HEK293 (cell line): ENCODE results near the gene DAG1.

Experiments
- CTCF ChIA-PET: fragments of 350-600 bp; formaldehyde crosslinking; extraction: SDS; loops from one replicate; lab custom pipeline; 2021; ENCODE audit warnings: antibody characterized with exemption; lab: Yijun Ruan, JAX
- POLR2A ChIA-PET: fragments of 300-600 bp; formaldehyde crosslinking; extraction: SDS; loops from one replicate; lab custom pipeline; 2020; ENCODE audit warnings: antibody characterized with exemption, inconsistent platforms; lab: Yijun Ruan, JAX
- H3K27ac ChIP-seq: fragments of 200-500 bp; sonication (Bioruptor generic); 2 replicates; pipeline ENCODE4 v1.5.1; 2014; ENCODE audit warnings: low read depth, low read length, control low read depth, inconsistent platforms; ENCODE audit errors: extremely low read depth
- H3K36me3 ChIP-seq, 2 experiments: fragments of 200-500 bp in 1 of 2; sonication (Bioruptor generic) in 1 of 2; 1 replicate in 1 of 2; 2 replicates in 1 of 2; pipeline ENCODE4 v1.5.1; 2014 to 2017; ENCODE audit warnings: inconsistent platforms in 2 of 2, low read length in 2 of 2; ENCODE audit not compliant: control insufficient read depth in 2 of 2, insufficient read depth in 1 of 2
- H3K4me1 ChIP-seq: fragments of 200-500 bp; sonication (Bioruptor generic); 2 replicates; pipeline ENCODE4 v1.5.1; 2014; ENCODE audit warnings: mild to moderate bottlenecking, low read length, inconsistent platforms; ENCODE audit not compliant: control insufficient read depth, insufficient read depth
- H3K4me3 ChIP-seq: 2 replicates; pipeline ENCODE4 v1.5.1; 2011; ENCODE audit warnings: low read depth, mild to moderate bottlenecking, control low read depth, low read length, moderate library complexity
- H3K9me3 ChIP-seq: fragments of 200-500 bp; sonication (Bioruptor generic); 2 replicates; pipeline ENCODE4 v1.5.1; 2014; ENCODE audit warnings: low read depth, low read length, inconsistent platforms; ENCODE audit not compliant: control insufficient read depth, insufficient read depth
- EGR2 ChIP-seq: fragments of 450-650 bp; formaldehyde crosslinking; IDR thresholded peaks from 2 replicates; pipeline ENCODE4 v1.5.1; 2016; ENCODE audit warnings: low read depth, missing biosample characterization, missing genetic modification characterization
- KLF10 ChIP-seq: fragments of 450-650 bp; IDR thresholded peaks from 2 replicates; pipeline ENCODE4 v1.5.1; 2018; ENCODE audit warnings: missing biosample characterization, mild to moderate bottlenecking, missing genetic modification characterization
- PRDM1 ChIP-seq: fragments of 450-650 bp; formaldehyde crosslinking; IDR thresholded peaks from 2 replicates; pipeline ENCODE4; 2016; ENCODE audit warnings: missing biosample characterization, missing genetic modification characterization
- SCRT1 ChIP-seq: fragments of 450-650 bp; formaldehyde crosslinking; IDR thresholded peaks from 2 replicates; pipeline ENCODE4 v1.5.1; 2016; ENCODE audit warnings: missing biosample characterization, missing genetic modification characterization, borderline replicate concordance
- SCRT2 ChIP-seq: fragments of 450-650 bp; formaldehyde crosslinking; IDR thresholded peaks from 2 replicates; pipeline ENCODE4 v1.5.1; 2016; ENCODE audit warnings: missing biosample characterization, missing genetic modification characterization
- SP7 ChIP-seq: fragments of 450-650 bp; formaldehyde crosslinking; IDR thresholded peaks from 2 replicates; pipeline ENCODE4 v1.5.1; 2016; ENCODE audit warnings: missing biosample characterization, missing genetic modification characterization
- TRIM28 ChIP-seq: IDR thresholded peaks from 2 replicates; pipeline ENCODE4 v1.6.1; 2011; ENCODE audit warnings: low read length, control low read depth, borderline replicate concordance
- ZBTB7A ChIP-seq: fragments of 450-650 bp; formaldehyde crosslinking; IDR thresholded peaks from 2 replicates; pipeline ENCODE4 v1.5.1; 2016; ENCODE audit warnings: low read depth, missing biosample characterization, missing genetic modification characterization
- ZFHX2 ChIP-seq: fragments of 450-650 bp; formaldehyde crosslinking; conservative IDR thresholded peaks from 2 replicates; pipeline ENCODE4 v1.5.1; 2016; ENCODE audit warnings: missing biosample characterization, missing genetic modification characterization
- ZIC2 ChIP-seq: fragments of 450-650 bp; formaldehyde crosslinking; IDR thresholded peaks from 2 replicates; pipeline ENCODE4 v1.5.1; 2016; ENCODE audit warnings: missing biosample characterization, missing genetic modification characterization
- ZNF114 ChIP-seq: fragments of 450-650 bp; formaldehyde crosslinking; IDR thresholded peaks from 2 replicates; pipeline ENCODE4 v1.5.0; 2017; ENCODE audit warnings: missing biosample characterization, missing genetic modification characterization
- ZNF19 ChIP-seq: fragments of 450-650 bp; formaldehyde crosslinking; IDR thresholded peaks from 2 replicates; pipeline ENCODE4; 2016; ENCODE audit warnings: missing biosample characterization, missing genetic modification characterization, low read depth
- ZNF23 ChIP-seq: fragments of 450-650 bp; formaldehyde crosslinking; IDR thresholded peaks from 2 replicates; pipeline ENCODE4 v1.5.1; 2016; ENCODE audit warnings: missing biosample characterization, missing genetic modification characterization, borderline replicate concordance
- ZNF362 ChIP-seq: fragments of 450-650 bp; formaldehyde crosslinking; IDR thresholded peaks from 2 replicates; pipeline ENCODE4 v1.5.1; 2016; ENCODE audit warnings: missing biosample characterization, missing genetic modification characterization
- ZNF398 ChIP-seq: fragments of 450-650 bp; formaldehyde crosslinking; IDR thresholded peaks from 2 replicates; pipeline ENCODE4 v1.5.1; 2017; ENCODE audit warnings: missing biosample characterization, missing genetic modification characterization
- ZNF449 ChIP-seq: fragments of 450-650 bp; formaldehyde crosslinking; IDR thresholded peaks from 2 replicates; pipeline ENCODE4 v1.5.1; 2017; ENCODE audit warnings: missing biosample characterization, mild to moderate bottlenecking, missing genetic modification characterization, moderate library complexity
- ZNF529 ChIP-seq: fragments of 450-650 bp; formaldehyde crosslinking; IDR thresholded peaks from 2 replicates; pipeline ENCODE4 v1.5.1; 2017; ENCODE audit warnings: missing genetic modification characterization, missing biosample characterization; ENCODE audit not compliant: insufficient replicate concordance
- ZNF555 ChIP-seq: fragments of 450-650 bp; formaldehyde crosslinking; conservative IDR thresholded peaks from 2 replicates; pipeline ENCODE4 v1.5.1; 2017; ENCODE audit warnings: missing biosample characterization, mild to moderate bottlenecking, missing genetic modification characterization, inconsistent platforms
- ZNF561 ChIP-seq: fragments of 450-650 bp; IDR thresholded peaks from 2 replicates; pipeline ENCODE4 v1.5.1; 2018; ENCODE audit warnings: missing biosample characterization, missing genetic modification characterization, borderline replicate concordance
- ZNF571 ChIP-seq: fragments of 450-650 bp; formaldehyde crosslinking; IDR thresholded peaks from 2 replicates; pipeline ENCODE4 v1.5.0; 2017; ENCODE audit warnings: missing biosample characterization, missing genetic modification characterization
- ZNF596 ChIP-seq: fragments of 450-650 bp; IDR thresholded peaks from 2 replicates; pipeline ENCODE4 v1.5.0; 2018; ENCODE audit warnings: missing biosample characterization, mild to moderate bottlenecking, missing genetic modification characterization, moderate library complexity
- ZNF621 ChIP-seq: fragments of 450-650 bp; formaldehyde crosslinking; IDR thresholded peaks from 2 replicates; pipeline ENCODE4 v1.5.1; 2017; ENCODE audit warnings: missing biosample characterization, missing genetic modification characterization
- ZNF654 ChIP-seq: fragments of 450-650 bp; formaldehyde crosslinking; IDR thresholded peaks from 2 replicates; pipeline ENCODE4 v1.5.1; 2016; ENCODE audit warnings: low read depth, missing biosample characterization, missing genetic modification characterization
- ZNF660 ChIP-seq: fragments of 450-650 bp; IDR thresholded peaks from 2 replicates; pipeline ENCODE4 v1.5.1; 2018; ENCODE audit warnings: missing biosample characterization, mild to moderate bottlenecking, missing genetic modification characterization
- ZNF664 ChIP-seq: fragments of 450-650 bp; formaldehyde crosslinking; IDR thresholded peaks from 2 replicates; pipeline ENCODE4 v1.5.1; 2016; ENCODE audit warnings: missing biosample characterization, missing genetic modification characterization
- ZNF791 ChIP-seq: fragments of 450-650 bp; formaldehyde crosslinking; IDR thresholded peaks from 2 replicates; pipeline ENCODE4 v1.5.1; 2016; ENCODE audit warnings: missing biosample characterization, missing genetic modification characterization
- ZNF792 ChIP-seq: fragments of 450-650 bp; formaldehyde crosslinking; IDR thresholded peaks from 2 replicates; pipeline ENCODE4 v1.5.1; 2016; ENCODE audit warnings: missing biosample characterization, missing genetic modification characterization
- ZNF843 ChIP-seq: fragments of 450-650 bp; formaldehyde crosslinking; IDR thresholded peaks from 2 replicates; pipeline ENCODE4 v1.5.1; 2016; ENCODE audit warnings: missing biosample characterization, missing genetic modification characterization

Gene DAG1

GRCh38 chr3:49461443-49462171 lies 8.5 kb upstream of the DAG1 start:
- no peak overlapping the region for H3K4me3 ChIP-seq
- CTCF ChIA-PET, result interaction anchor here (0.6 to 1.1 kb wide), 2 partner anchors 10 to 210 kb away, joined by 3 read pairs; no protein-coding TSS in a partner anchor
- H3K36me3 ChIP-seq, result no peaks in the 10 kb centered on the region
- H3K4me1 ChIP-seq, result no peaks in the 10 kb centered on the region
- POLR2A ChIA-PET, result interaction anchor here (2.1 kb wide), 1 partner anchor 8 kb away, joined by 6 read pairs; the partner anchor contains the start of gene DAG1
- no peaks in the 10 kb centered on the region for H3K9me3 ChIP-seq
- H3K27ac ChIP-seq, result no peak overlapping the region
- peak; percentile 93 for TF ChIP-seq SCRT2 (tag by site-specific recombination)
- no peak for TF ChIP-seq ZNF596 (tag by site-specific recombination)
- no peak for TF ChIP-seq ZNF555 (tag by site-specific recombination)
- peak; percentile 87; the same call in 1 of the 2 replicates for TF ChIP-seq ZNF449 (tag by site-specific recombination)
- peak; percentile 79; the same call in 1 of the 2 replicates for TF ChIP-seq SCRT1 (tag by site-specific recombination)
- TF ChIP-seq ZNF654 (tag by site-specific recombination), result no peak
- no peak for TF ChIP-seq KLF10
- TF ChIP-seq ZNF843, result no peak
- no peak for TF ChIP-seq ZNF664 (tag by site-specific recombination)
- no peak for TF ChIP-seq ZNF571
- no peak for TF ChIP-seq ZNF114 (tag by site-specific recombination)
- peak; percentile 25; the same call in 1 of the 2 replicates for TF ChIP-seq ZNF398 (tag by site-specific recombination)
- TF ChIP-seq ZFHX2, result peak; percentile 65; the same call in 1 of the 2 replicates
- no peak for TF ChIP-seq ZNF792 (tag by site-specific recombination)
- TF ChIP-seq SP7 (tag by site-specific recombination), result no peak
- TF ChIP-seq ZBTB7A (tag by site-specific recombination), result no peak
- TF ChIP-seq PRDM1 (tag by site-specific recombination), result peak; percentile 72
- no peak for TF ChIP-seq ZIC2 (tag by site-specific recombination)
- no peak for TF ChIP-seq ZNF362 (tag by site-specific recombination)
- no peak for TF ChIP-seq ZNF660 (tag by site-specific recombination)
- no peak for TF ChIP-seq ZNF791 (tag by site-specific recombination)
- no peak for TF ChIP-seq ZNF23 (tag by site-specific recombination)
- TF ChIP-seq EGR2 (tag by site-specific recombination), result peak; percentile 75
- TF ChIP-seq ZNF621 (tag by site-specific recombination), result no peak
- TF ChIP-seq ZNF19 (tag by site-specific recombination), result no peak
- no peak for TF ChIP-seq TRIM28
- no peak for TF ChIP-seq ZNF561 (tag by site-specific recombination)
- no peak for TF ChIP-seq ZNF529 (tag by site-specific recombination)
